ENCODE measurements around the gene LRRC1.

Gene LRRC1

GRCh38 chr6:53917464-53917842, 122.6 kb downstream of the LRRC1 start (continued):
- no peak for TF ChIP-seq TSHZ2 (CRISPR knock-in tag; IDR thresholded peaks at IDR 0.05)
- no peak for TF ChIP-seq TCF4 (CRISPR knock-in tag; IDR thresholded peaks at IDR 0.05; ENCODE audit: borderline replicate concordance)
- no peak for TF ChIP-seq ESRRG (CRISPR knock-in tag; IDR thresholded peaks at IDR 0.05)

- TF ChIP-seq ISL1 (CRISPR knock-in tag; IDR thresholded peaks at IDR 0.05) (no peak), TOX (CRISPR knock-in tag; IDR thresholded peaks at IDR 0.05; ENCODE audit: borderline replicate concordance) (no peak), ZC3H10 (CRISPR knock-in tag; IDR thresholded peaks at IDR 0.05) (no peak), TCF4 (CRISPR knock-in tag; IDR thresholded peaks at IDR 0.05; ENCODE audit: borderline replicate concordance) (no peak), TSHZ2 (CRISPR knock-in tag; IDR thresholded peaks at IDR 0.05) (no peak), POU6F1 (CRISPR knock-in tag; IDR thresholded peaks at IDR 0.05; ENCODE audit: borderline replicate concordance, low read depth) (no peak), ESRRG (CRISPR knock-in tag; IDR thresholded peaks at IDR 0.05) (no peak), ZNF565 (CRISPR knock-in tag; conservative IDR thresholded peaks at IDR 0.05; ENCODE audit: low read depth) (no peak), ZNF8 (CRISPR knock-in tag; IDR thresholded peaks at IDR 0.05) (no peak), CREB5 (CRISPR knock-in tag; IDR thresholded peaks at IDR 0.05; ENCODE audit: low read depth) (no peak), CSRNP3 (CRISPR knock-in tag; IDR thresholded peaks at IDR 0.05) (no peak), CSDC2 (CRISPR knock-in tag; IDR thresholded peaks at IDR 0.05) (no peak), SNAI2 (CRISPR knock-in tag; IDR thresholded peaks at IDR 0.05) (no peak), PATZ1 (CRISPR knock-in tag; IDR thresholded peaks at IDR 0.05; ENCODE audit: borderline replicate concordance) (no peak), PPARA (CRISPR knock-in tag; IDR thresholded peaks at IDR 0.05; ENCODE audit: borderline replicate concordance) (no peak), ZFP3 (CRISPR knock-in tag; IDR thresholded peaks at IDR 0.05) (no peak)
- no peak for ATAC-seq
These were observed 124.2 kb downstream of the LRRC1 start for GRCh38 chr6:53918854-53919510.

GRCh38 chr6:53919881-53920360, 125.1 kb downstream of the LRRC1 start:
- no peak for ATAC-seq
- TF ChIP-seq TCF4 (CRISPR knock-in tag; IDR thresholded peaks at IDR 0.05; ENCODE audit: borderline replicate concordance): no peak
- TF ChIP-seq RARB (CRISPR knock-in tag; IDR thresholded peaks at IDR 0.05): no peak
